Measurements from ENCODE around the gene FBXO31.

Gene FBXO31

GRCh38 chr16:87383505-87384161 lies at the start of gene FBXO31:
TSS of gene FBXO31 (minus strand) at chr16:87383776. CDS start at chr16:87383744, 32 bp downstream.
- DNase-seq, result peak; percentile 100

- no peak for DNase-seq
These were observed 48.8 kb upstream of the FBXO31 start for GRCh38 chr16:87432330-87432915.

GRCh38 chr16:87431926-87432325 lies 48.4 kb upstream of the FBXO31 start:
- DNase-seq, result no peak

GRCh38 chr16:87426423-87427215 lies 43.0 kb upstream of the FBXO31 start:
- DNase-seq, result no peak

GRCh38 chr16:87425941-87426340 lies 42.4 kb upstream of the FBXO31 start:
- no peak for DNase-seq

- DNase-seq, result no peak
These were observed 40.7 kb upstream of the FBXO31 start for GRCh38 chr16:87424266-87424665.

GRCh38 chr16:87423429-87423828 lies 39.9 kb upstream of the FBXO31 start:
- no peak for DNase-seq

- DNase-seq, result no peak
These were observed 38.5 kb upstream of the FBXO31 start for GRCh38 chr16:87422106-87422505.

GRCh38 chr16:87421003-87421912 lies 37.7 kb upstream of the FBXO31 start:
- no peak for DNase-seq

GRCh38 chr16:87420026-87421002 lies 36.7 kb upstream of the FBXO31 start:
- DNase-seq, result no peak

- no peak for DNase-seq
These were observed 35.1 kb upstream of the FBXO31 start for GRCh38 chr16:87418644-87419043.

GRCh38 chr16:87418216-87418615 lies 34.6 kb upstream of the FBXO31 start:
- no peak for DNase-seq

GRCh38 chr16:87417528-87417910 lies 33.9 kb upstream of the FBXO31 start:
- no peak for DNase-seq

- DNase-seq, result no peak
These were observed 33.4 kb upstream of the FBXO31 start for GRCh38 chr16:87416826-87417527.

- DNase-seq, result no peak
These were observed 31.9 kb upstream of the FBXO31 start for GRCh38 chr16:87415441-87415840.

GRCh38 chr16:87414251-87414680 lies 30.7 kb upstream of the FBXO31 start:
- no peak for DNase-seq

GRCh38 chr16:87412996-87413421 lies 29.4 kb upstream of the FBXO31 start:
- no peak for DNase-seq

GRCh38 chr16:87412371-87412995 lies 28.9 kb upstream of the FBXO31 start:
- no peak for DNase-seq

- no peak for DNase-seq
These were observed 28.0 kb upstream of the FBXO31 start for GRCh38 chr16:87411375-87412271.
